Liver (tissue), 9 donors: ENCODE results near the gene CCDC172. TPM values are rescaled to one million over a fixed set of nuclear protein-coding genes. Genes with fewer than 3 reads are reported as not detected.

ENCODE experiments used
- DNase-seq: peaks from one replicate; pipeline ENCODE4 v3.0.0-alpha.2; 2017; ENCODE audit warnings: low spot score
- H3K27ac ChIP-seq, 2 donors: one replicate each; pipeline ENCODE4 v1.7.0; 2013; ENCODE audit warnings: inconsistent platforms in 2 of 2, low read length in 2 of 2, control low read depth in 1 of 2, low read depth in 1 of 2, mild to moderate bottlenecking in 1 of 2
- H3K27me3 ChIP-seq, 4 donors: one replicate each; pipeline versions ENCODE4 v1.6.1 to v1.7.0; 2013; ENCODE audit warnings: low read length in 3 of 4, inconsistent platforms in 1 of 4, mild to moderate bottlenecking in 1 of 4, moderate library complexity in 1 of 4; ENCODE audit not compliant: control insufficient read depth in 4 of 4, insufficient read depth in 4 of 4
- H3K36me3 ChIP-seq, 4 donors: one replicate each; pipeline versions ENCODE4 v1.6.1 to v1.7.0; 2013; ENCODE audit warnings: low read length in 3 of 4, mild to moderate bottlenecking in 3 of 4, low read depth in 1 of 4, moderate library complexity in 1 of 4; ENCODE audit not compliant: control insufficient read depth in 4 of 4, insufficient read depth in 3 of 4
- H3K4me1 ChIP-seq, 4 donors: one replicate each; pipeline versions ENCODE4 v1.6.1 to v1.7.0; 2013; ENCODE audit warnings: low read length in 3 of 4, mild to moderate bottlenecking in 3 of 4, moderate library complexity in 1 of 4; ENCODE audit not compliant: control insufficient read depth in 4 of 4, insufficient read depth in 4 of 4
- H3K4me3 ChIP-seq, 3 donors: one replicate each; pipeline versions ENCODE4 v1.6.1 to v1.7.0; 2013; ENCODE audit warnings: low read length in 3 of 3, control low read depth in 1 of 3, low read depth in 1 of 3, mild to moderate bottlenecking in 1 of 3
- H3K9ac ChIP-seq, 2 donors: one replicate each; pipeline ENCODE4 v1.7.0; 2013; ENCODE audit warnings: low read length in 2 of 2, mild to moderate bottlenecking in 2 of 2, moderate library complexity in 2 of 2, control low read depth in 1 of 2, low read depth in 1 of 2
- H3K9me3 ChIP-seq, 4 donors: one replicate each; pipeline versions ENCODE4 v1.6.1 to v1.7.0; 2013; ENCODE audit warnings: low read length in 3 of 4; ENCODE audit not compliant: control insufficient read depth in 4 of 4
- EGR1 ChIP-seq, 2 donors: IDR thresholded peaks; 2 replicates each; pipeline ENCODE4 v1.6.1; 2016 to 2018; ENCODE audit warnings: antibody characterized with exemption in 2 of 2, low read depth in 2 of 2
- FOXA1 ChIP-seq: IDR thresholded peaks from 2 replicates; pipeline ENCODE4 v1.6.1; 2016; ENCODE audit warnings: antibody characterized with exemption
- FOXA2 ChIP-seq: IDR thresholded peaks from 2 replicates; pipeline ENCODE4 v1.6.1; 2016; ENCODE audit warnings: antibody characterized with exemption
- GABPA ChIP-seq, 2 donors: IDR thresholded peaks in 1 of 2; conservative IDR thresholded peaks in 1 of 2; 2 replicates each; pipeline ENCODE4 v1.6.1; 2016; ENCODE audit warnings: antibody characterized with exemption in 2 of 2, mild to moderate bottlenecking in 1 of 2, moderate library complexity in 1 of 2
- HNF4A ChIP-seq, 2 donors: conservative IDR thresholded peaks; 2 replicates each; pipeline ENCODE4 v1.6.1; 2016; ENCODE audit warnings: antibody characterized with exemption in 2 of 2, mild to moderate bottlenecking in 2 of 2
- HNF4G ChIP-seq: IDR thresholded peaks from 2 replicates; pipeline ENCODE4 v1.6.1; 2016; ENCODE audit warnings: antibody characterized with exemption
- JUND ChIP-seq, 2 donors: IDR thresholded peaks; 2 replicates each; pipeline ENCODE4 v1.6.1; 2016; ENCODE audit warnings: antibody characterized with exemption in 2 of 2
- MAX ChIP-seq: IDR thresholded peaks from 2 replicates; pipeline ENCODE4 v1.6.1; 2016; ENCODE audit warnings: antibody characterized with exemption
- NR2F2 ChIP-seq: IDR thresholded peaks from 2 replicates; pipeline ENCODE4 v1.6.1; 2016; ENCODE audit warnings: antibody characterized with exemption
- RAD21 ChIP-seq, 2 donors: IDR thresholded peaks; 2 replicates each; pipeline ENCODE4 v1.6.1; 2016; ENCODE audit warnings: antibody characterized with exemption in 2 of 2, mild to moderate bottlenecking in 2 of 2
- RXRA ChIP-seq, 2 donors: IDR thresholded peaks; 2 replicates each; pipeline ENCODE4 v1.6.1; 2017 to 2018; ENCODE audit warnings: antibody characterized with exemption in 2 of 2, mild to moderate bottlenecking in 1 of 2
- SP1 ChIP-seq: IDR thresholded peaks from 2 replicates; pipeline ENCODE4 v1.6.1; 2018; ENCODE audit warnings: antibody characterized with exemption, mild to moderate bottlenecking
- TAF1 ChIP-seq: conservative IDR thresholded peaks from 2 replicates; pipeline ENCODE4 v1.6.1; 2016; ENCODE audit warnings: antibody characterized with exemption, mild to moderate bottlenecking
- YY1 ChIP-seq: IDR thresholded peaks from 2 replicates; pipeline ENCODE4 v1.6.1; 2016; ENCODE audit warnings: antibody characterized with exemption, mild to moderate bottlenecking
- ZBTB33 ChIP-seq: IDR thresholded peaks from 2 replicates; pipeline ENCODE4 v1.6.1; 2016; ENCODE audit warnings: antibody characterized with exemption
- WGBS: extraction: QIAGEN DNeasy Blood & Tissue Kit; methylation state at CpG from one replicate; pipeline ENCODE4 v1.1.7; 2013; 5-methylcytosine and 5-hydroxymethylcytosine counted together
- polyA plus RNA-seq, 2 donors: library from polyadenylated mRNA; stranded (reverse) in 1 of 2; unstranded in 1 of 2; fragments of 200-250 nt in 1 of 2; fragments of >200 nt in 1 of 2; fragmentation: Nextera tagmentation in 1 of 2; extraction: Ambion mirVana in 1 of 2; gene quantifications; one replicate each; pipeline versions ENCODE4 v1.2.1 to v1.2.3, GENCODE V29; 2013 to 2015
- total RNA-seq, 2 donors: library from RNA; depleted of rRNA; stranded (reverse); fragments of >200 nt; gene quantifications; one replicate each; pipeline ENCODE4 v1.2.3, GENCODE V29; 2014
- TF ChIP-seq, protein P1 (sequence below): IDR thresholded peaks from 2 replicates; pipeline ENCODE4 v1.6.1; 2016; ENCODE audit warnings: antibody characterized with exemption
- donor health status: healthy.
- donor health status: healthy.
- donor health status: healthy.
- donor health status: healthy.
- donor health status: healthy.

The CCDC172 gene
- total and polyA plus RNA-seq, 4 donors = not detected

DNA sequence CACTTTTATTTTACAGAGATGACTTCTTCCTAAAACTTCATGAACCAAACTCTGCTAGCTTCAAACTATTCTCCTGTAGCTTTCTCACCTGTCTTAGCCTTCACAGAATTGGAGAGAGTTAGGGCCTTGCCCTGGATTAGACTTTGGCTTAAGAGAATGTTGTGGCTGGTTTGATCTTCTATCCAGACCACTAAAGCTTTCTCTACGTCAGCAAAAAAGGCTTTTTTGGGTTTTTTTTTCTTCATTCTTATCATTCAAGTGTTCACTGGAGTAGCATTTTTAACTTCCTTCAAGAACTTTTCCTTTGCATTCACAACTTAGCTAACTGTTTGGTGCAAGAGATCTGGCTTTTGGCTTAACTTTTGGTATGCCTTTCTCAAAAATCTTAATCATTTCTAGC lies 19.3 kb upstream of the CCDC172 start (continued):
- TF ChIP-seq NR2F2 (no peak), TAF1 (no peak), FOXA1 (no peak), FOXA2 (no peak), JUND (IDR thresholded peaks at IDR 0.05) (no peak), RAD21 (IDR thresholded peaks at IDR 0.05) (no peak), SP1 (no peak)
- TF ChIP-seq, protein P1, sequence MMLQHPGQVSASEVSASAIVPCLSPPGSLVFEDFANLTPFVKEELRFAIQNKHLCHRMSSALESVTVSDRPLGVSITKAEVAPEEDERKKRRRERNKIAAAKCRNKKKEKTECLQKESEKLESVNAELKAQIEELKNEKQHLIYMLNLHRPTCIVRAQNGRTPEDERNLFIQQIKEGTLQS = no peak

- WGBS = 83% methylated on average over 2 of the region's 2 CpGs
- Histone ChIP-seq H3K27me3 (no peaks in the 10 kb centered on the region), H3K4me1 (no peaks in the 10 kb centered on the region), H3K4me3 (no peak overlapping the region), H3K27ac (no peak overlapping the region), H3K9ac (no peak overlapping the region), H3K36me3 (no peaks in the 10 kb centered on the region), H3K9me3 (no peaks in the 10 kb centered on the region)
- no peak for DNase-seq
- no peak for TF ChIP-seq EGR1 (IDR thresholded peaks at IDR 0.05; ENCODE audit: low read depth in 2 of 2)
- TF ChIP-seq NR2F2 = no peak
- no peak for TF ChIP-seq YY1
- no peak for TF ChIP-seq RXRA (IDR thresholded peaks at IDR 0.05)
- no peak for TF ChIP-seq FOXA1
- no peak for TF ChIP-seq TAF1
Observed at GRCh38 chr10:116306847-116307246, 17.4 kb upstream of the CCDC172 start.

DNA sequence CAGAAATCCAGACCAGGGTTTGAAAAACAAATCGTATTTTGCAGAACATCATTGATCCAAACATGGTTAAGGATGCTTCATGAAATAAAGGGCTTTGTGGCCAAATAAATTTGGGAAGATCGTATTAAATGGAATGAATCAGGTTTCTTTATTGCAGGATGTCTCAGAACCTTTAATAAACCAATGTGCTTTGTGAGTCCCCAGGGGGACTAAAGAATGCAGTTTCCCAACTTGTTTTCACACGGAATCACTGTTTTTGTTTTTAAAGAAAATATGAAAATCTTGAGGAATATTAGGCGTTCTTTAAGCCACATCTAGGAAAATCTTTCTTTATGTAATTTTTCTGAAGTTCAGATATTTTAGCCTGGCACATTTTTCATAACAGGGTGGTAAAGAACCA lies 16.8 kb upstream of the CCDC172 start:
- Histone ChIP-seq H3K4me1 (no peaks in the 10 kb centered on the region), H3K27ac (no peak overlapping the region), H3K36me3 (no peaks in the 10 kb centered on the region), H3K9me3 (no peaks in the 10 kb centered on the region), H3K27me3 (no peaks in the 10 kb centered on the region), H3K4me3 (no peak overlapping the region), H3K9ac (no peak overlapping the region)
- TF ChIP-seq FOXA2 (no peak), HNF4A (conservative IDR thresholded peaks at IDR 0.05) (no peak), SP1 (no peak), JUND (IDR thresholded peaks at IDR 0.05) (no peak), FOXA1 (no peak), ZBTB33 (no peak), RAD21 (IDR thresholded peaks at IDR 0.05) (no peak), HNF4G (no peak)
- TF ChIP-seq, protein P1 = no peak
- no peak for DNase-seq
- WGBS = 92% methylated on average over 4 of the region's 4 CpGs

DNA sequence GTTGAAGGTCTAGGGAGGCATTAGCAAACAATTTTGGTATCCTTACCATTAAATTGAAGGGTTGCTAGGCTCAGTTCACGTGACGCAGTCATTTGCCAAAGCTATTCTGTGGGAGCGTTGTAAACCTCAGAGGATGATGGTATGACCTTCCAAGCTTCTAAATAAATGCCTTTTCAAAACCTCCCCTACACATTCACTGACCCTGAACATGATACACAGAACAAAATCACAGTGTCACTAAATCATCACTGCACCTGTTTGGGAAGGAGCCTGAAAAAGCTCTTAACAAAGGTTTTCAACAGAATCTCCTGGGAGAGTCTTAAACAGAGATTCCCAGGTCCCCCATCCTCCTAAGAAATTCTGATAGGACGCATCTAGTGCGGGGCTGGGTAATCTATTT lies 13.2 kb upstream of the CCDC172 start:
- Histone ChIP-seq H3K27me3 (no peaks in the 10 kb centered on the region), H3K27ac (no peak overlapping the region), H3K36me3 (no peaks in the 10 kb centered on the region), H3K4me3 (no peak overlapping the region), H3K9me3 (no peaks in the 10 kb centered on the region), H3K9ac (no peak overlapping the region), H3K4me1 (no peaks in the 10 kb centered on the region)
- WGBS = 88% methylated on average over 5 of the region's 5 CpGs
- no peak for DNase-seq
- no peak for TF ChIP-seq EGR1 (IDR thresholded peaks at IDR 0.05; ENCODE audit: low read depth in 2 of 2)
- TF ChIP-seq, protein P1 = no peak
- TF ChIP-seq YY1 = no peak
- TF ChIP-seq GABPA (IDR thresholded peaks at IDR 0.05 in 1 of 2, conservative IDR thresholded peaks at IDR 0.05 in 1 of 2) = no peak
- TF ChIP-seq RXRA (IDR thresholded peaks at IDR 0.05) = no peak
- no peak for TF ChIP-seq RAD21 (IDR thresholded peaks at IDR 0.05)
- no peak for TF ChIP-seq SP1
- TF ChIP-seq MAX = no peak
